Uterus (tissue), 4 donors: ENCODE results near the gene GOLPH3L. TPM values are rescaled to one million over a fixed set of nuclear protein-coding genes. Genes with fewer than 3 reads are reported as not detected.

Source experiments
- DNase-seq, 2 donors: peaks; one replicate each; pipeline ENCODE4 v3.0.0-alpha.2; 2019 to 2020
- H3K27ac ChIP-seq, 2 donors: fragments of 200-600 bp; sonication (generic); 1 replicate in 1 of 2; 2 replicates in 1 of 2; pipeline ENCODE4 v1.5.1; 2016 to 2018
- H3K27me3 ChIP-seq, 2 donors: fragments of 200-600 bp; sonication (generic); one replicate each; pipeline ENCODE4 v1.5.1; 2018 to 2019; ENCODE audit warnings: control low read depth in 1 of 2
- H3K36me3 ChIP-seq, 2 donors: fragments of 200-600 bp; sonication (generic); one replicate each; pipeline ENCODE4 v1.5.1; 2019; ENCODE audit warnings: control low read depth in 1 of 2
- H3K4me1 ChIP-seq, 2 donors: fragments of 200-600 bp; sonication (generic); one replicate each; pipeline ENCODE4 v1.5.1; 2018 to 2019; ENCODE audit warnings: control low read depth in 1 of 2
- H3K4me3 ChIP-seq, 2 donors: fragments of 200-600 bp; sonication (generic); 1 replicate in 1 of 2; 2 replicates in 1 of 2; pipeline ENCODE4 v1.5.1; 2018 to 2019; ENCODE audit warnings: mild to moderate bottlenecking in 1 of 2
- H3K9me3 ChIP-seq, 2 donors: fragments of 200-600 bp; sonication (generic); one replicate each; pipeline ENCODE4 v1.5.1; 2019; ENCODE audit warnings: control low read depth in 1 of 2
- CTCF ChIP-seq, 4 experiments: fragments of 200-600 bp in 2 of 4; fragments of 450-650 bp in 2 of 4; sonication (generic) in 2 of 4; IDR thresholded peaks; one replicate each; pipeline ENCODE4 v1.5.1; 2016 to 2019; ENCODE audit warnings: antibody characterized with exemption in 4 of 4, mild to moderate bottlenecking in 2 of 4, moderate library complexity in 1 of 4
- POLR2A ChIP-seq, 2 donors: fragments of 450-650 bp; IDR thresholded peaks; one replicate each; pipeline ENCODE4 v1.6.1; 2016; ENCODE audit warnings: antibody characterized with exemption in 2 of 2, mild to moderate bottlenecking in 1 of 2, moderate library complexity in 1 of 2
- intact Hi-C: fragments of 100-400 bp; cut with DNase I; formaldehyde crosslinking; loops from one replicate; pipeline ENCODE4 v1.15.1; 2023; ENCODE audit warnings: low total_unique reads
- total RNA-seq, 4 donors: library from RNA; depleted of rRNA in 3 of 4; stranded (reverse); fragments of >200 nt in 3 of 4; gene quantifications; one replicate each; pipeline versions ENCODE4 v1.1.0 to v1.2.4, GENCODE V29; 2014 to 2023
- donor health status: DM: yes; HTN: yes; CAD: no.

GOLPH3L gene
- total RNA-seq = 10 to 100 TPM; 10.6 to 31.5 (median 21.3) TPM

GRCh38 chr1:150696995-150697927, at the start of gene GOLPH3L:
TSS of gene GOLPH3L (minus strand) at chr1:150697154. CDS start at chr1:150694838, 2,316 bp downstream.
- Histone ChIP-seq H3K27ac (peak within 1 kb of the TSS; percentile 75 to 79), H3K9me3 (no peaks in the 10 kb centered on the region)
- intact Hi-C loops = no loop called here

GRCh38 chr1:150730130-150730721, 33.3 kb upstream of the GOLPH3L start:
- H3K27ac ChIP-seq = no peak overlapping the region
- no peaks in the 10 kb centered on the region for H3K36me3 ChIP-seq
- no peaks in the 10 kb centered on the region for H3K9me3 ChIP-seq
- no peaks in the 10 kb centered on the region for H3K4me1 ChIP-seq
- DNase-seq = no peak
- intact Hi-C loops = no loop called here
- TF ChIP-seq POLR2A (IDR thresholded peaks at IDR 0.05) = no peak
- no peak for TF ChIP-seq CTCF (IDR thresholded peaks at IDR 0.05)
- H3K27me3 ChIP-seq = no peaks in the 10 kb centered on the region
- H3K4me3 ChIP-seq = no peak overlapping the region

More at GRCh38 chr1:150696995-150697927, at the start of gene GOLPH3L:
- H3K27me3 ChIP-seq = no peaks in the 10 kb centered on the region
- no peaks in the 10 kb centered on the region for H3K36me3 ChIP-seq
- peak within 1 kb of the TSS; percentile 62 to 72 for H3K4me3 ChIP-seq
- no peaks in the 10 kb centered on the region for H3K4me1 ChIP-seq
- peak; percentile 65 to 70 for TF ChIP-seq POLR2A (IDR thresholded peaks at IDR 0.05)
- peak in 2 of 4 experiments; percentile 10 to 14 for TF ChIP-seq CTCF (IDR thresholded peaks at IDR 0.05)
- peak; percentile 92 to 96 for DNase-seq

- Histone ChIP-seq H3K4me3 (no peak overlapping the region), H3K27me3 (no peaks in the 10 kb centered on the region), H3K36me3 (no peaks in the 10 kb centered on the region), H3K9me3 (no peaks in the 10 kb centered on the region), H3K4me1 (no peaks in the 10 kb centered on the region), H3K27ac (no peak overlapping the region)
- TF ChIP-seq POLR2A (IDR thresholded peaks at IDR 0.05) = no peak
- no peak for TF ChIP-seq CTCF (IDR thresholded peaks at IDR 0.05)
- intact Hi-C loops = no loop called here
- DNase-seq = no peak
Observed at GRCh38 chr1:150724336-150724735, 27.4 kb upstream of the GOLPH3L start.

- intact Hi-C loops = no loop called here
- Histone ChIP-seq H3K4me1 (no peaks in the 10 kb centered on the region), H3K4me3 (no peak within 1 kb of the TSS), H3K36me3 (no peaks in the 10 kb centered on the region), H3K27ac (no peak within 1 kb of the TSS), H3K9me3 (no peaks in the 10 kb centered on the region), H3K27me3 (no peaks in the 10 kb centered on the region)
- TF ChIP-seq POLR2A (IDR thresholded peaks at IDR 0.05) (no peak), CTCF (IDR thresholded peaks at IDR 0.05) (no peak)
- DNase-seq = no peak
Observed at GRCh38 chr1:150720703-150721102, 23.7 kb upstream of the GOLPH3L start, which contains the start of gene HORMAD1. TSS of gene HORMAD1 (minus strand) at chr1:150720895. CDS start at chr1:150719505, 1,390 bp downstream.

GRCh38 chr1:150720098-150720497, 23.1 kb upstream of the GOLPH3L start:
- no peak for DNase-seq
- Histone ChIP-seq H3K27ac (no peak overlapping the region), H3K4me1 (no peaks in the 10 kb centered on the region), H3K9me3 (no peaks in the 10 kb centered on the region), H3K36me3 (no peaks in the 10 kb centered on the region), H3K4me3 (no peak overlapping the region), H3K27me3 (no peaks in the 10 kb centered on the region)
- TF ChIP-seq POLR2A (IDR thresholded peaks at IDR 0.05) = no peak
- no peak for TF ChIP-seq CTCF (IDR thresholded peaks at IDR 0.05)
- intact Hi-C loops = no loop called here
